AG09319 (cell line): ENCODE results near the gene HECTD4.

Source experiments
- DNase-seq: peaks from one replicate; pipeline ENCODE4 v3.0.0-alpha.2; 2010; ENCODE audit warnings: low read depth; ENCODE audit errors: extremely low read depth
- CTCF ChIP-seq: IDR thresholded peaks from 2 replicates; pipeline ENCODE4 v1.5.1; 2011; ENCODE audit warnings: low read depth, mild to moderate bottlenecking, inconsistent platforms, low read length, moderate library complexity

Gene HECTD4

GRCh38 chr12:112375105-112375504, 7.1 kb downstream of the HECTD4 start:
- DNase-seq: no peak

GRCh38 chr12:112374166-112374740, 8.0 kb downstream of the HECTD4 start:
- DNase-seq: no peak
- TF ChIP-seq CTCF: no peak

More at GRCh38 chr12:112375105-112375504, 7.1 kb downstream of the HECTD4 start:
- TF ChIP-seq CTCF: no peak

GRCh38 chr12:112370868-112371510, 11.2 kb downstream of the HECTD4 start:
- TF ChIP-seq CTCF: no peak
- no peak for DNase-seq

- no peak for DNase-seq
- TF ChIP-seq CTCF: no peak
Observed at GRCh38 chr12:112370199-112370598, 12.0 kb downstream of the HECTD4 start.

GRCh38 chr12:112368856-112369255, 13.4 kb downstream of the HECTD4 start:
- no peak for DNase-seq
- TF ChIP-seq CTCF: no peak

- no peak for TF ChIP-seq CTCF
- no peak for DNase-seq
Observed at GRCh38 chr12:112367965-112368364, 14.3 kb downstream of the HECTD4 start.

GRCh38 chr12:112362310-112362709, 19.9 kb downstream of the HECTD4 start:
- DNase-seq: no peak
- no peak for TF ChIP-seq CTCF
